Ishikawa (cell line): ENCODE measurements around the gene PTPN13.

Experiments
- CEBPB ChIP-seq: IDR thresholded peaks from 2 replicates; pipeline ENCODE4 v1.6.1; 2012
- CREB1 ChIP-seq: IDR thresholded peaks from 2 replicates; pipeline ENCODE4 v1.6.1; 2012; ENCODE audit warnings: low read depth
- EP300 ChIP-seq: IDR thresholded peaks from 2 replicates; pipeline ENCODE4 v1.6.1; 2012; ENCODE audit warnings: borderline replicate concordance
- FOXM1 ChIP-seq: IDR thresholded peaks from 2 replicates; pipeline ENCODE4 v1.6.1; 2012; ENCODE audit warnings: low read depth, borderline replicate concordance
- NFIC ChIP-seq: IDR thresholded peaks from 2 replicates; pipeline ENCODE4 v1.6.1; 2012
- RAD21 ChIP-seq: IDR thresholded peaks from 2 replicates; pipeline ENCODE4 v1.6.1; 2012; ENCODE audit warnings: low read depth
- TAF1 ChIP-seq: IDR thresholded peaks from 2 replicates; pipeline ENCODE4 v1.6.1; 2012; ENCODE audit warnings: low read depth, mild to moderate bottlenecking
- TCF12 ChIP-seq: IDR thresholded peaks from 2 replicates; pipeline ENCODE4 v1.6.1; 2012; ENCODE audit warnings: low read depth
- TEAD4 ChIP-seq: IDR thresholded peaks from 2 replicates; pipeline ENCODE4 v1.6.1; 2012
- YY1 ChIP-seq: IDR thresholded peaks from 2 replicates; pipeline ENCODE4 v1.6.1; 2012; ENCODE audit warnings: low read depth
- ZBTB7A ChIP-seq: IDR thresholded peaks from 2 replicates; pipeline ENCODE4 v1.6.1; 2012; ENCODE audit warnings: low read depth
- TF ChIP-seq, protein P1 (sequence below): IDR thresholded peaks from 2 replicates; pipeline ENCODE4 v1.6.1; 2012
- TF ChIP-seq, protein P2 (sequence below): IDR thresholded peaks from 2 replicates; pipeline ENCODE4 v1.6.1; 2012
- TF ChIP-seq, protein P3 (sequence below): IDR thresholded peaks from 2 replicates; pipeline ENCODE4 v1.6.1; 2012; ENCODE audit warnings: low read depth, mild to moderate bottlenecking

DNA sequence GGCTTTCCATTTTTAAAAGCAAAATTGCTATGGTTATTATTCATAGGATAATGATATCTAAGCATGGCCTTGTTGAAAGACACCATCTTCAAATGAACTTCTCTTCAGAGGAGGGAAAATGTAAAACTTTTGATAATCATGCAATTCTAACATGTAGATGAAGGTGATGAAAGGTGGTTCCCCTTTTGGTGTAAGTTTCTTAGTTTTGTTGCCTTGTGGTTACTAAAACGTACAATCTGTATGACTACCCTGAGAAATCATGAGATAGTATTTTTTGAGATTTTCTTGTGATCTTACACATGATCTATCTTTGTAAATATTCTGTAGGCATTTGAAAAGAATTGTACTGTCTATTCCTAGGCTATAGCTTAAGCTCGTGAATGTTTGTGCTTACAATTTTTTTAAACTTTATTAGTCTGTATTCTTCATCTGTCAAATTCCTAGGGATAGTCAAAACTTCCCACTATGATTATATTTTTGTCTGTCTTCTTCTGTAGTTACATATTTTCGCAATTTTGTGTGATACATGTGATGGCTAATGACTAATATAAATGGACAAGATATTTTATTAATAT lies 47.5 kb downstream of the PTPN13 start:
- no peak for TF ChIP-seq TAF1
- TF ChIP-seq, protein P1, sequence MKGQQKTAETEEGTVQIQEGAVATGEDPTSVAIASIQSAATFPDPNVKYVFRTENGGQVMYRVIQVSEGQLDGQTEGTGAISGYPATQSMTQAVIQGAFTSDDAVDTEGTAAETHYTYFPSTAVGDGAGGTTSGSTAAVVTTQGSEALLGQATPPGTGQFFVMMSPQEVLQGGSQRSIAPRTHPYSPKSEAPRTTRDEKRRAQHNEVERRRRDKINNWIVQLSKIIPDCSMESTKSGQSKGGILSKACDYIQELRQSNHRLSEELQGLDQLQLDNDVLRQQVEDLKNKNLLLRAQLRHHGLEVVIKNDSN: no peak
- TF ChIP-seq, protein P2, sequence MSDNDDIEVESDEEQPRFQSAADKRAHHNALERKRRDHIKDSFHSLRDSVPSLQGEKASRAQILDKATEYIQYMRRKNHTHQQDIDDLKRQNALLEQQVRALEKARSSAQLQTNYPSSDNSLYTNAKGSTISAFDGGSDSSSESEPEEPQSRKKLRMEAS: no peak
- TF ChIP-seq YY1: no peak
- TF ChIP-seq EP300: no peak
- TF ChIP-seq RAD21: no peak
- TF ChIP-seq, protein P3, sequence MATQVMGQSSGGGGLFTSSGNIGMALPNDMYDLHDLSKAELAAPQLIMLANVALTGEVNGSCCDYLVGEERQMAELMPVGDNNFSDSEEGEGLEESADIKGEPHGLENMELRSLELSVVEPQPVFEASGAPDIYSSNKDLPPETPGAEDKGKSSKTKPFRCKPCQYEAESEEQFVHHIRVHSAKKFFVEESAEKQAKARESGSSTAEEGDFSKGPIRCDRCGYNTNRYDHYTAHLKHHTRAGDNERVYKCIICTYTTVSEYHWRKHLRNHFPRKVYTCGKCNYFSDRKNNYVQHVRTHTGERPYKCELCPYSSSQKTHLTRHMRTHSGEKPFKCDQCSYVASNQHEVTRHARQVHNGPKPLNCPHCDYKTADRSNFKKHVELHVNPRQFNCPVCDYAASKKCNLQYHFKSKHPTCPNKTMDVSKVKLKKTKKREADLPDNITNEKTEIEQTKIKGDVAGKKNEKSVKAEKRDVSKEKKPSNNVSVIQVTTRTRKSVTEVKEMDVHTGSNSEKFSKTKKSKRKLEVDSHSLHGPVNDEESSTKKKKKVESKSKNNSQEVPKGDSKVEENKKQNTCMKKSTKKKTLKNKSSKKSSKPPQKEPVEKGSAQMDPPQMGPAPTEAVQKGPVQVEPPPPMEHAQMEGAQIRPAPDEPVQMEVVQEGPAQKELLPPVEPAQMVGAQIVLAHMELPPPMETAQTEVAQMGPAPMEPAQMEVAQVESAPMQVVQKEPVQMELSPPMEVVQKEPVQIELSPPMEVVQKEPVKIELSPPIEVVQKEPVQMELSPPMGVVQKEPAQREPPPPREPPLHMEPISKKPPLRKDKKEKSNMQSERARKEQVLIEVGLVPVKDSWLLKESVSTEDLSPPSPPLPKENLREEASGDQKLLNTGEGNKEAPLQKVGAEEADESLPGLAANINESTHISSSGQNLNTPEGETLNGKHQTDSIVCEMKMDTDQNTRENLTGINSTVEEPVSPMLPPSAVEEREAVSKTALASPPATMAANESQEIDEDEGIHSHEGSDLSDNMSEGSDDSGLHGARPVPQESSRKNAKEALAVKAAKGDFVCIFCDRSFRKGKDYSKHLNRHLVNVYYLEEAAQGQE: no peak
- no peak for TF ChIP-seq ZBTB7A
- no peak for TF ChIP-seq CEBPB
- no peak for TF ChIP-seq NFIC
- TF ChIP-seq FOXM1: no peak
- TF ChIP-seq CREB1: no peak
- no peak for TF ChIP-seq TCF12
- TF ChIP-seq TEAD4: no peak
